ENCODE data around the gene KSR2. TPM values are rescaled to one million over a fixed set of nuclear protein-coding genes. Genes with fewer than 3 reads are reported as not detected.

KSR2 gene
- total and polyA plus RNA-seq, 10 of the 15 experiments (the other 5 are each of a cell fraction or from before 2014, with no cell fraction given): under 0.01 to 1.5 (median 0.01) TPM; not detected in 3

DNA sequence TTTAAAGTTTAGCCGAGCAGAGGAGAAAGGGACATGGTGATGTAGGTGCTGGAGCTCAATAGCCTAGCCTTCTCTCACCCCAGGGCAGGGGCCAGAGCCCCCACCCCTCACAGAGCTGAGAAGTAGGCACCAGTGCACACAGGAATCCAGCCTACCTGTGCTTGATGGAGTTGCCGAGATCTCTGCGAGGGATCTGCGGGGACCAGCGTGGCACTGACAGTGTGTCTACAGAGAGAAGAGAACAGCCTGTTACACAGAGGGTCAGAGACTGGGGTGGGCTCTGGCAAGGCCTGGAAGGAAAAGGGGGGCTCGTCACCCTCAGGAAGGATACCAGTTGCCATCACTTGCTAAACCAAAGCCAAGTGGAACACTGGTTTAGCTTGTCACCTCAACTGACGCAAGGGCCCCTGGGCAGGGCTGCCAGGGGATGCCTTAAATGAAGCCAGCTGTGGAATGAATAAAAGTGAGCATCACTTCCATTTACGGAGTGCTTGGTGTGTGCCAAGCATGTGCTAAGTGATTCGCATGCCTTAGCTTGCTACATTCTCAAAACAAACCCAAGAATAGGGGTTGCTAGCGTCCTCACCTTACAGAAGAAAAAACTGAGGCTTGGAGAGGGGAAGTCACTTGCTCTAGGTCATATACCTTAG, 386.5 kb downstream of the KSR2 start:
- Histone ChIP-seq H3K4me3 (no peak overlapping the region), H3K27me3 (replicated peaks in 1 of 2; ENCODE audit: control insufficient read depth in 2 of 2, insufficient read depth in 2 of 2, low read length in 1 of 2) (peaks cover 0 to 2% of the 10 kb centered on the region in 2 experiments; a peak in 2 of 4 replicates), H3K4me1 (ENCODE audit: control insufficient read depth, insufficient read depth, low read length) (no peaks in the 10 kb centered on the region), H2AFZ (ENCODE audit: control insufficient read depth, low read depth, low read length) (no peak overlapping the region), H4K20me1 (ENCODE audit: control insufficient read depth, insufficient read depth) (no peaks in the 10 kb centered on the region), H3K79me2 (ENCODE audit: control insufficient read depth, insufficient read depth, low read length) (no peaks in the 10 kb centered on the region), H3K4me2 (ENCODE audit: control insufficient read depth, insufficient read depth) (no peak overlapping the region), H3K27ac (ENCODE audit: control insufficient read depth, insufficient read depth) (no peak overlapping the region), H3K36me3 (ENCODE audit: control insufficient read depth in 2 of 2, insufficient read depth in 2 of 2, low read length in 1 of 2) (no peaks in the 10 kb centered on the region), H3K9ac (ENCODE audit: control insufficient read depth, insufficient read depth, low read length) (no peak overlapping the region), H3K9me3 (replicated peaks; ENCODE audit: control insufficient read depth, insufficient read depth, low read length) (no peaks in the 10 kb centered on the region)
- RAD21 ChIA-PET (ENCODE audit: unreplicated experiment): no interaction called here
- TF ChIP-seq POLR2A (IDR thresholded peaks at IDR 0.05; ENCODE audit: low read depth, low read length) (no peak), ATF3 (IDR thresholded peaks at IDR 0.05; ENCODE audit: borderline replicate concordance, extremely low read depth, low read depth, low read length) (no peak), NKRF (conservative IDR thresholded peaks at IDR 0.05) (no peak), SMARCA5 (IDR thresholded peaks at IDR 0.05) (no peak), TCF12 (IDR thresholded peaks at IDR 0.05; ENCODE audit: low read depth, low read length) (no peak), ZNF687 (IDR thresholded peaks at IDR 0.05) (no peak), IKZF2 (IDR thresholded peaks at IDR 0.05) (no peak), RAD21 (IDR thresholded peaks at IDR 0.05; ENCODE audit: insufficient read depth, low read depth, low read length) (no peak), TCF3 (IDR thresholded peaks at IDR 0.05; ENCODE audit: borderline replicate concordance, insufficient read depth, low read depth, low read length) (no peak)
- TF ChIP-seq, protein P1, sequence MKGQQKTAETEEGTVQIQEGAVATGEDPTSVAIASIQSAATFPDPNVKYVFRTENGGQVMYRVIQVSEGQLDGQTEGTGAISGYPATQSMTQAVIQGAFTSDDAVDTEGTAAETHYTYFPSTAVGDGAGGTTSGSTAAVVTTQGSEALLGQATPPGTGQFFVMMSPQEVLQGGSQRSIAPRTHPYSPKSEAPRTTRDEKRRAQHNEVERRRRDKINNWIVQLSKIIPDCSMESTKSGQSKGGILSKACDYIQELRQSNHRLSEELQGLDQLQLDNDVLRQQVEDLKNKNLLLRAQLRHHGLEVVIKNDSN (IDR thresholded peaks at IDR 0.05; ENCODE audit: borderline replicate concordance, extremely low read length, insufficient read depth, low read depth, low read length): no peak
- CTCF ChIA-PET: interaction anchor here (2.9 kb wide), 1 partner anchor 8 kb away, joined by 11 read pairs; no protein-coding TSS in a partner anchor
- no TSS peak for BruUV-seq (replicated peaks)
- WGBS (ENCODE audit: insufficient coverage, insufficient replicate concordance, low lambda C conversion rate, missing lambda C conversion rate): 25% methylated on average over 10 of the region's 10 CpGs
- intact Hi-C loops (cut with micrococcal nuclease; ENCODE audit: unreplicated experiment): no loop called here
- ATAC-seq (no peak), DNase-seq (ENCODE audit: low read depth, low spot score) (no peak), FAIRE-seq (no peak)
- in situ Hi-C loops (cut with MboI): no loop called here
- SMC1A ChIA-PET (ENCODE audit: uncharacterized antibody, unreplicated experiment): no interaction called here
- POLR2A ChIA-PET: no interaction called here

Data from GM12878 (cell line).